Activated T-cell treated with anti-CD3 and anti-CD28 coated beads for 48 hours (primary cell): ENCODE data around the gene POLR2M.

Experiments
- DNase-seq: peaks from one replicate; pipeline ENCODE4 v3.0.0-alpha.2; 2020; ENCODE audit warnings: low read depth

The POLR2M gene

DNA sequence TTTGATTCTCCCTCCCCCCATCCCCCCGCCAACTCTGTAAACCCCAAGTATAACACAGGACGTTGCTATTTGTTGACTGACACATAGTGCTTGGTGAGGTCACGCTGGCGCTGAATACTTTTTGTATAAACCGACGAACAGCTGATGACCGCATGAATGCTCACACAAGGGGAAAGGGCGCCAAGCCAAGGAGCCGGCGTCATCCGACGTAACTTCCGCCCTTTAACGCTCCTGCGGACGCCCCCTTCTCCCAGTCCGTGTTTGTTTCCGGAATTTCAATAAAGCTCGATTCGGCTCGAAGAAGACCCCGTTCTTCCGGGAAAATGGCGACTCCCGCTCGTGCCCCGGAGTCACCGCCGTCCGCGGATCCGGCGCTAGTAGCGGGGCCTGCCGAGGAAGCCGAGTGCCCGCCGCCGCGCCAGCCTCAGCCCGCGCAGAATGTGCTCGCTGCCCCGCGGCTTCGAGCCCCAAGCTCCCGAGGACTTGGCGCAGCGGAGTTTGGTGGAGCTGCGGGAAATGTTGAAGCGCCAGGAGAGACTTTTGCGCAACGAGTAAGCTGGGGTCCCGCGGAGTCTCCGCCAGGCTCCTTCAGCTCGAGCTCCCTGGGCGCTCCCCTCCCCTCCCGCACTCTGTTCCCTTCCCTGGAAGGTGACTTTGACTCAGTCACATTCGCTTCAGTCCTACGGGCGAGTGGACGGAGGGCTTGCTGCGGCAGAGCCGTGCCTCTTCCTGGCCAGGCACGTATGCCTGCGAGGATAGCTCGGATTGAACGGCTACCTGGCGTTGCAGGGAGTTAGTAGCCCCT, at the start of gene POLR2M:
POLR2M (plus strand) TSS at position 310 of the 805 bp plus-strand sequence; CDS start at position 439, 129 bp downstream.
- DNase-seq, result peak; percentile 84

- DNase-seq, result no peak
These were observed 48.9 kb upstream of the POLR2M start for GRCh38 chr15:57657619-57658018.

DNA sequence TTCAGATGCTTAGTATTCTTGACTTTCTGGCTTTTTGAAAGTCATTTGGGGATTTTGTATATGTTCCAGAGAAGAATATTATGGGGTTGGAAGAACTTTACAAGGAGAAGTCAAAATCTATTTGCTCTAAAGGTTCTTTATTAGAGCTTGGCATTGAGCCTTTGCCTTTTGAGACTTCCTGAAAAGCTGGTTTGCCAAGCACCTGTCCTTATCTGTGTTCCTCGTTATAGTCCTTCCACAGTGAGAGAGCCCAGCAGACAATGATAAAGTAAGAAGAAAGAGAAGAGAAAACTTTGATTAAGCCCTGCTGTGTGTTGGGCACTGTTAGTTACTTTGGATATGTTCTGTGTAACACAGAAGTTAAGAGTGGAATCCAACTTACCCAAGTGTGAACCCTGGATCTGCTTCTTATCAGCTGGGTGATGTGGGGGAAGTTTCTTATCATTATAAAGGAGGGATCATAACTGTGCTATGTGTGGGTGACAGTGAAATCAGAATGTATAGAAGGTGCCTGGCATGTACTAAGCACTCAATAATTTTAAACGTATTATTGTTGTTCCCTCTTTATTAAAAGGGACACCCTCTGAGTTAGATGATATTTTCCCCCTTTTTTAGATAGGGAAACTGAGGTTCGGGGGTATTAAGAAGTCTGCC, 44.3 kb upstream of the POLR2M start:
- no peak for DNase-seq

GRCh38 chr15:57662802-57663201, 43.7 kb upstream of the POLR2M start:
- no peak for DNase-seq

- DNase-seq, result no peak
These were observed 43.3 kb upstream of the POLR2M start for GRCh38 chr15:57663262-57663661.

GRCh38 chr15:57665194-57665593, 41.3 kb upstream of the POLR2M start:
- no peak for DNase-seq

GRCh38 chr15:57665939-57666338, 40.6 kb upstream of the POLR2M start:
- DNase-seq, result no peak

DNA sequence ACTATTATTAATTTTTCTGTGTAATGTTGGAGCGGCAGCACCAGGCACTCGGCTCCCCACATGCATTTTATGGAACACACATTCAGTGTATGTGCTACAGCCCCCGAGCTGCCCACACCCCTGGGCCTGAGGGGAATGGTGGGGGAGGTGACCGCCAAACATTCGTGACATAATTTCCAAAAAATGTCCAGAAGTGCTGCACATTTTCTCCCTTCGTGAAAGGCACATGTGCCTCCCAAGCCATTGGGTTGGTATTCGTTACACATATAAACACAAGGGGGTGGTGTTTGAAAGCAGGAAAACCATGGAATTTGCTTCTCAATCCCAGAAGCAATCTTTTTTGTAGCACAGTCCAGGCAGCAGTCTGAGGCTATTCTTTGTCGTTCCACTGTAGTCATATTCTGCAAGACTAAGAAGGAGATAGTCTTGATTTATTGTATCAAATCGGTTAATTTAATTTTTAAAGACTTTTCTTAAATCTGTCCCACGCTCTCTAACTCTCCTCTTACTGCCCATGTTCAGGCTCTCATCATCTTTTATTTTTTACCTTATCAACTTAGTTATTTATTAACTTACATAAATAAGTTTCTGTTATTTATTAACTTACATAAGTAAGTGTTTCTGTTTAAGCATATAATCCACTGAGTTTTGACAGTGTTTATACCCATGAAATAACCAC, 39.2 kb upstream of the POLR2M start:
- DNase-seq, result no peak

DNA sequence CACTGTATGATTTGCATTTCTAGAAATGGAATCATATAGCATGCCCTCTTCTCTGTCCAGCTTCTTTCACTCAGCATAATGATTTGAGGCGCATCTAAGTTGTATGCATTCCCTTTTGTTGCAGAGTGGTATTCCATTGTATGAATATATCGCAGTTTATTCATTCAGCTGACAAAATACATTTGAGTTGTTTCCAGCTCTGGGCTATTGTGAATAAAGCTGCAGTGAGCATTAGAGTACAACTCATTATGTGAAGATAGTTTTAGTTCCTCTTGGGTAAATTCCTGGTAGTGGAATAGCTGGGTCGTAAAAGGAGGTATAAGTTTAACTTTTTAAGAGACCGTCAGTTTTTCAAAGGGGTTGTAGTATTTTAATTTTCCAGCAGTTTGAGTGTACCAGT, 38.5 kb upstream of the POLR2M start:
- no peak for DNase-seq

DNA sequence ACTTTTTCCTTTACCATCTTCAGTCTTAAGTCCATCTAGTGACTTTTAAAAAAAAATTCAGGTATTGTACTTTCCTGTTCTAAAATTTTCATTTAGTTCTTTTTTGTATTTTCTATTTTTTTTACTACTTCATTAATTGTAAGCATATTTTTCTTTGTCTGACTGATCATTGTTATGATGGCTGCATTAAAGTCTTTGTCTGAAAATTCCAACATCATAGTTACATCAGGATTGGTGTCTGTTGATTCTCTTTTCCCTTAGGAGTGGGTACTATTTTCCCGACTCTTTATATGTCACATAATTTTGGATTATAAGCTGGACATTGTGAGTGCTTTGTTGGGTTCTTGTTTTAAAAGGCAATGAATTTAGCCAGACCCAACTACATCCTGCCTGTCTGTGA, 34.9 kb upstream of the POLR2M start:
- DNase-seq, result no peak

DNA sequence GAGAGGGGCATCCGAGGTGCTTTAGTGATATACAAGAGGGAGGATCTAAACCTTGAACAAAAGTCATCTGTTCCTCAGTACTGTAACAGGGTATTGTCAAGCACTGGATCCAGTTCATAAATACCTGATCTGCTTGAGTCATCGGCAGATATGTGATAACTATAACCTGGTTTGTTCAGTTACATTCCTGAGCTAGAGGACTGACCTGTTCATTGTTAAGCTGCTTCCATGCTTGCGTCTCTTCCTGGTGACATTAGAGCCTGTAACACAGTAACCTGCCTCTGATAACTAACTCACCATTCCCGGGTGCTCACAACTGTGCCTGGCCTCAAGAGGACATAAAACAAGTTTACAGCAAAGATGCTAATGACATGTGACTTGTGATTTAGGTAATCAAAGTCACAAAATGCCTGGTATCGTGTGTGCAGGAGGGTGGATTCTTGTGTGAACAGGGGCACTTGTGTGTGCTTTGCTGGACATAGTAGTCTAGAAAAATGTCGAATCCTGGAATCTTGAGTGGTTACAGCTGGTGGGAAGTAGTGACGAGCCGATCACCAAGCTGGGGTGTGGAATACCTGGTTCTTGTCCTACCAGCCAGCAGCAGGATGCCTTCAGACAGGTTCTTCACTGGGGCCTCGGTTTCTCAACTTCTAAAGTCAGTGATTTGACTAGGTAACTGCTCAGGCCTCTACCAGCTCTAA, 30.9 kb upstream of the POLR2M start:
- no peak for DNase-seq

- DNase-seq, result no peak
These were observed 29.9 kb upstream of the POLR2M start for GRCh38 chr15:57676585-57676984.

- no peak for DNase-seq
These were observed 29.3 kb upstream of the POLR2M start for GRCh38 chr15:57677204-57677603.

DNA sequence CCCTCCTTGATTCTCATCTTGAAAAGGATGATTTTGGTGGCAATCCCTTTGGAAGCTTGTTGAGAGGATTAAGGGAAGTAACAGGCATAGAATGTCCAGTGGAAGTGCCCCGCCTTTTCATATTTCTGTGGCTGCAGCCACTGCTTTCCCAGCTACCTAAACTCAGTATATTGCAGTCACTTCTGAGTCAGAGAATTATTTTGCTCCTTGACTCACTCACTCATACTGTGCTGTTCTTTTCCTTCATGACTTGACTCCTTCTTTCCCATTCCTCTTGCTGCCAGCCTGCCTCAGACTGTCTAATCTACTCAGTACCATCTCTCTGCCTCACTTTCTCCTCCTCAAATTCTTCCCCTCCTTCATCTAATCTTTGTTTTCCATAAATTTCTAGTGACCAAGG, 26.5 kb upstream of the POLR2M start:
- no peak for DNase-seq

DNA sequence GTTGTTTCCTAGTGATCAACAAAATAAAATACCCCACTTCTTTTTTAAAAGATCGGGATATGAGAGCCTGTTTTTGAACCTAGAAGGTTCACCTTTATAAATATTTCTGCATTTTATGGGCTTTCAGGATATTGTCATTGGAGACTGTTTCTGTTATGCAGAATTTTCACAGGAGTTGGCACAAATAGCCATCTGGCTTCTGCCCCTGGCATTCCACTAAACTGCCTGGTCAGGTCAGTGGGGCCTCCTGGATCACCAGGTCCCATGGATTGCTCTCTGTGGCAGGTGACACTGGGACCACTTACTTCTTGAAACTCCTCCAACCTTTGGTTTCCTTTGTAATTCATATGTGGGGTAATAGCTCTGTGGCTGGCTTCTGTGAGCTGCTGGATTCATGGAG, 25.5 kb upstream of the POLR2M start:
- DNase-seq, result no peak

GRCh38 chr15:57683481-57683880, 23.0 kb upstream of the POLR2M start:
- DNase-seq, result no peak

DNA sequence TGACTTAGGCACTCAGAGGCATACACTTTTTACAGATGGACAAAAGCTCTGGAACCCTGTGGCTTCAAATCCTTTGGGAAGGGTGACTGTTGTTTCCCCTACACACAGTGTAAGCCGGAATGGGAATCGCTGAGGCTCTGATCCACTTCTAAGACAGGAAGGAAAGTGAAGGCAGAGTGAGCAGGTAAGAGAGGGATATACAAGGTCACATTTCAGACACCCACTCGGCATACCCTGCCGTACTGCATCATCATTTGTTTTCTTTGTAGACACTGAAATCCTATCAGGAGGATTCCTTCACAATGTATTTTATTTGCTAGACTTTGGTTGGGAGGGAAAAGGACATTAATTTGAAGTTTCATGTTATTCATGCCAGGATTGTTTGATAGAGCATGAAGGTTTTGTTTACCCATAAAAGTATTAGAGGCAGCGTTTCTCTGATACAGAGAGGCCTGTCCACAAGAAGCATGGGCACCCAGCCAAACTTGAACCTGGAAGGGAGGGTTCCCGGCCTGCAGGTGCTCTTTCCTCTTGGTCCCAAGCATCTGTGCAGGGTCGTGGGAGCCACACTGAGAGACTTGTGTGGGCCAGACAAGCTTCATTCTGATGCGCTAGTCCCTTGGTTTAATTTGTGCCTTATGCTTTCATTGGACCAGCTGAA, 21.9 kb upstream of the POLR2M start:
- DNase-seq, result no peak

DNA sequence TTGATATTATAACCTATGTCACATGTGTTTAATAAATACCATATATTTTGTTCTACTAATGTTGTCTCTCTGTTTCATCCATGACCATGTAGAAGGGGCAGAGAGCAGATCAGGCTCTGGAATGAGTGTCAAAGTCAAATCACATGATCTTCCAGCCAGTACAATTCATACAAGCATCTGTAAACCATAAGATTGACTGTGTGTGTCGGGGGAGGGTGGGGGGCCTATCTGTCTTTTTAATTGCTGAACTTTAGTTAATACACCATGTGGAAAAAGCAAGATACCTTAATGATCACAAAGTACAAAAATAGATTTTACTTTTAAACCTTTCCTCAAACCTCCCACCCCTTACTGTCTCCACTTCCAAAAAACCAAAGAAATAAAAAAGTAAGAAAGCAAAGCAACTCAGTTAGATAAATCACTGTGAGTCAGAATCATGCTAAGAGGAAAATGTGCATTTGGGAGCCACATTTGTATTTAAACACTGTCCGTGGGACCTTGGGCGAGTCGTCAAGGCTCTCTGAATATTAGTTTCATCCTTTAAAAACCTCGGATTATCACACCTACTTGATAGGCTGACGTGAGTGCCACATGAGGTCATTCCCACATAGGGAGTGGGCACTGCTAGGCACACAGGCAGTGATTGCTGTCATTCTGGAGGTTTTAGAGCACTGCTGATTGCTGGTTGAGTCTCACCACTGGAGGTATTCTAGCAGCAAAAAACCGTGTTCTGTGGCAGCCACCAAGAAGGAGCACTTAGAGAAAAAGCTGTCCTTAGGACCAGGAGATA, 21.0 kb upstream of the POLR2M start:
- DNase-seq, result no peak

- DNase-seq, result no peak
These were observed 19.9 kb upstream of the POLR2M start for GRCh38 chr15:57686657-57687056.

DNA sequence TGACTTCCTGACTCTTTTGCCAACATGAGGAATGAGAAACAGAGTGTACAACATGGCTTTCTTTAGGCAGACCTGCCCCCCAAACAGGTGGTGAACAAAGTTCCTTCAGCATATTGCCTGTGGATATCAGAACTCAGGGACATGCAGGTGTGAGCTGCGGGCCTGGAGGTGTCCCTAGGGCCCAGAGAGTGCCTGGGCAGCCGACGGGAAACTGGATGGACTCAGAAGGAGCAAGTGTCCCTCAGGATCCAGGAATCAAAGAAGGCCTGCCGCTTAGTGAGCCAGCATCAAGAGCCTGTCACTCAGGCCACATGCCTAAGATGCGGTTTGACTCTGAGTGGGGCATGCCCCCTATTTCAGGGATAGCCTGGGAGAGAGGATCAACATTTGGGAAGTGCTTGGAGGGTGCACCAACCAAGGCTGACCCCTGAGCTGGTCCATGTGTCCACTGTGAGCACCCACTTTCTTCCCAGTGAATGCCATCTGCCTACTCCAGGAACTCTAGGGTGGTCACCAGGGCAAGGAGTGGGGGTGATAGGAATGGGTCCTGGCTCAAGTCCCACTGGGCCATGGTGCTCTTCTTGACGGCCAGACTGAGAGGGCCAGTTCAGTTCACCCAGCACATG, 16.1 kb upstream of the POLR2M start:
- DNase-seq, result no peak

GRCh38 chr15:57691082-57691481, 15.4 kb upstream of the POLR2M start:
- no peak for DNase-seq
